Keratinocyte (primary cell): ENCODE measurements around the gene NECTIN1. TPM values are rescaled to one million over a fixed set of nuclear protein-coding genes. Genes with fewer than 3 reads are reported as not detected.

Source experiments
- DNase-seq: peaks from one replicate; pipeline ENCODE4 v3.0.0-alpha.2; 2011; ENCODE audit warnings: low read depth, missing footprints, low spot score
- FAIRE-seq: peaks from 2 replicates; lab custom pipeline; 2011; peaks lifted over from hg19 to GRCh38; lab: Jason Lieb, UNC
- H2AFZ ChIP-seq: 2 replicates; pipeline ENCODE4 v1.6.0; 2012; ENCODE audit warnings: low read length, control low read depth, inconsistent platforms; ENCODE audit not compliant: control insufficient read depth
- H3K27ac ChIP-seq: 2 replicates; pipeline ENCODE4 v1.5.1; 2011; ENCODE audit warnings: low read length; ENCODE audit not compliant: control insufficient read depth, insufficient read depth
- H3K27me3 ChIP-seq: 3 replicates; pipeline ENCODE4 v1.6.0; 2011; ENCODE audit warnings: low read length; ENCODE audit not compliant: control insufficient read depth, insufficient read depth; ENCODE audit errors: extremely low read depth
- H3K36me3 ChIP-seq, 2 experiments: 2 replicates in 1 of 2; 3 replicates in 1 of 2; pipeline ENCODE4 v1.5.1; 2011; ENCODE audit warnings: low read length in 2 of 2, mild to moderate bottlenecking in 1 of 2; ENCODE audit not compliant: control insufficient read depth in 2 of 2, insufficient read depth in 2 of 2; ENCODE audit errors: extremely low read depth in 1 of 2
- H3K4me1 ChIP-seq: 3 replicates; pipeline ENCODE4 v1.5.1; 2011; ENCODE audit warnings: low read length; ENCODE audit not compliant: control insufficient read depth, insufficient read depth; ENCODE audit errors: extremely low read depth
- H3K4me2 ChIP-seq: 3 replicates; pipeline ENCODE4 v1.6.0; 2011; ENCODE audit warnings: low read depth, low read length; ENCODE audit not compliant: control insufficient read depth, insufficient read depth; ENCODE audit errors: extremely low read depth
- H3K4me3 ChIP-seq, 3 experiments: fragments of 200-600 bp in 1 of 3; sonication (generic) in 1 of 3; 2 replicates in 2 of 3; 3 replicates in 1 of 3; pipeline ENCODE4 v1.5.1; 2011 to 2016; ENCODE audit warnings: low read length in 3 of 3, mild to moderate bottlenecking in 3 of 3, control low read depth in 2 of 3, inconsistent platforms in 1 of 3, low read depth in 1 of 3, mixed read lengths in 1 of 3, mixed run types in 1 of 3, moderate library complexity in 1 of 3; ENCODE audit not compliant: control insufficient read depth in 2 of 3, insufficient read depth in 2 of 3; ENCODE audit errors: extremely low read depth in 1 of 3
- H3K79me2 ChIP-seq: 2 replicates; pipeline ENCODE4 v1.6.0; 2012; ENCODE audit warnings: low read length; ENCODE audit not compliant: control insufficient read depth, insufficient read depth
- H3K9ac ChIP-seq: 3 replicates; pipeline ENCODE4 v1.6.0; 2011; ENCODE audit warnings: low read length; ENCODE audit not compliant: control insufficient read depth, insufficient read depth; ENCODE audit errors: extremely low read depth
- H3K9me1 ChIP-seq: 3 replicates; pipeline ENCODE4 v1.6.0; 2011; ENCODE audit warnings: low read length; ENCODE audit not compliant: control insufficient read depth, insufficient read depth; ENCODE audit errors: extremely low read depth
- H3K9me3 ChIP-seq: 2 replicates; pipeline ENCODE4 v1.5.1; 2012; ENCODE audit warnings: low read depth, low read length; ENCODE audit not compliant: control insufficient read depth
- H4K20me1 ChIP-seq: 3 replicates; pipeline ENCODE4 v1.6.0; 2011; ENCODE audit warnings: low read length; ENCODE audit not compliant: control insufficient read depth, insufficient read depth; ENCODE audit errors: extremely low read depth
- EZH2 ChIP-seq: IDR thresholded peaks from one replicate; pipeline ENCODE4 v1.6.1; 2012; ENCODE audit warnings: inconsistent platforms, mild to moderate bottlenecking, low read length, moderate library complexity
- dilution Hi-C: fragments of 300-500 bp; cut with MboI; formaldehyde crosslinking; loops from one replicate; pipeline ENCODE4 v1.7.0; 2020; ENCODE audit warnings: low sequenced_read_pairs; ENCODE audit not compliant: extremely low pct_ligation_motif_present
- polyA plus RNA-seq, 5 experiments: library from polyadenylated mRNA; depleted of rRNA in 3 of 5; stranded (reverse) in 3 of 5; stranded (forward) in 1 of 5; unstranded in 1 of 5; fragments of >200 nt; gene quantifications; 1 replicate in 1 of 5; 2 replicates in 3 of 5; 3 replicates in 1 of 5; pipeline versions ENCODE4 v1.2.1 to v1.2.3, GENCODE V29; 2011 to 2012; ENCODE audit warnings: missing spikeins in 2 of 5, low read depth in 1 of 5, low replicate concordance in 1 of 5
- TF ChIP-seq, protein P1 (sequence below), 3 experiments: IDR thresholded peaks in 1 of 3; conservative IDR thresholded peaks in 1 of 3; optimal IDR thresholded peaks in 1 of 3; 2 replicates in 2 of 3; 3 replicates in 1 of 3; pipeline versions ENCODE3 to v1.5.1; 2011; ENCODE audit warnings: low read length in 3 of 3, mild to moderate bottlenecking in 3 of 3, moderate library complexity in 2 of 3, control low read depth in 1 of 3, inconsistent platforms in 1 of 3; ENCODE audit not compliant: insufficient read depth in 2 of 3; ENCODE audit errors: extremely low read depth in 1 of 3

Gene NECTIN1
- polyA plus RNA-seq, 1 donor (not counting 4 experiments of a cell fraction or from before 2014, with no cell fraction given), result 37.5 TPM

GRCh38 chr11:119745776-119746535 lies 17.0 kb upstream of the NECTIN1 start:
- Histone ChIP-seq H3K9me3 (no peaks in the 10 kb centered on the region), H3K27me3 (peaks cover 40% of the 10 kb centered on the region), H3K4me1 (no peaks in the 10 kb centered on the region), H2AFZ (no peak overlapping the region), H3K27ac (no peak overlapping the region), H3K4me3 (no peak overlapping the region), H3K36me3 (no peaks in the 10 kb centered on the region), H3K9me1 (no peaks in the 10 kb centered on the region), H3K4me2 (no peak overlapping the region), H3K9ac (no peak overlapping the region), H3K79me2 (no peaks in the 10 kb centered on the region), H4K20me1 (no peaks in the 10 kb centered on the region)
- DNase-seq (no peak), FAIRE-seq (no peak)
- TF ChIP-seq, protein P1, sequence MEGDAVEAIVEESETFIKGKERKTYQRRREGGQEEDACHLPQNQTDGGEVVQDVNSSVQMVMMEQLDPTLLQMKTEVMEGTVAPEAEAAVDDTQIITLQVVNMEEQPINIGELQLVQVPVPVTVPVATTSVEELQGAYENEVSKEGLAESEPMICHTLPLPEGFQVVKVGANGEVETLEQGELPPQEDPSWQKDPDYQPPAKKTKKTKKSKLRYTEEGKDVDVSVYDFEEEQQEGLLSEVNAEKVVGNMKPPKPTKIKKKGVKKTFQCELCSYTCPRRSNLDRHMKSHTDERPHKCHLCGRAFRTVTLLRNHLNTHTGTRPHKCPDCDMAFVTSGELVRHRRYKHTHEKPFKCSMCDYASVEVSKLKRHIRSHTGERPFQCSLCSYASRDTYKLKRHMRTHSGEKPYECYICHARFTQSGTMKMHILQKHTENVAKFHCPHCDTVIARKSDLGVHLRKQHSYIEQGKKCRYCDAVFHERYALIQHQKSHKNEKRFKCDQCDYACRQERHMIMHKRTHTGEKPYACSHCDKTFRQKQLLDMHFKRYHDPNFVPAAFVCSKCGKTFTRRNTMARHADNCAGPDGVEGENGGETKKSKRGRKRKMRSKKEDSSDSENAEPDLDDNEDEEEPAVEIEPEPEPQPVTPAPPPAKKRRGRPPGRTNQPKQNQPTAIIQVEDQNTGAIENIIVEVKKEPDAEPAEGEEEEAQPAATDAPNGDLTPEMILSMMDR (optimal IDR thresholded peaks at IDR 0.05 in 1 of 3, IDR thresholded peaks at IDR 0.05 in 1 of 3, conservative IDR thresholded peaks at IDR 0.05 in 1 of 3; ENCODE audit: extremely low read depth in 1 of 3, insufficient read depth in 2 of 3, low read length in 3 of 3), result no peak
- no peak for TF ChIP-seq EZH2
- dilution Hi-C loops, result no loop called here

DNA sequence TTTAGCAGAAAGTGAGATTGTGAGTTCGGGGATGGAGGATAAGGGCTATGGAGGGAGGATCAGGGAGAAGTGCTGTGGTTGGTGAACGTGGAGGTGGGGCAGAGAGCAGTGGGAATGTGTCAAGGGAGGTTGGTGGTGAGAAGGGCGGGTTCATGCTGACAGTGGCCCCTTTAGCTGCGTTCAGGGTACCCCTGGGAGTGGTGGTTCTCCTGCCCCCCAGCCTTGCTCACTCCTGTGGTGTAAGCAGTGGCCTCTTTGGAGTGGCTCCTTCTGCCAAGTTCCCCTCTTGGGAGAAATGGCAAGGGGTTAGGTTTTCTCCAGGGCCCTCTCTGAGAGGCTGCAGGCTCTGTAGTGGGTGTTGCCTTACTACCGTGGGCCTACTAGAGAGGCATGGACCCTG lies 16.1 kb upstream of the NECTIN1 start:
- DNase-seq, result no peak
- dilution Hi-C loops, result no loop called here
- no peaks in the 10 kb centered on the region for H3K79me2 ChIP-seq
- H3K9me3 ChIP-seq, result no peaks in the 10 kb centered on the region
- no peaks in the 10 kb centered on the region for H3K4me1 ChIP-seq
- peaks cover 43% of the 10 kb centered on the region for H3K27me3 ChIP-seq
- no peak overlapping the region for H3K27ac ChIP-seq
- H3K9ac ChIP-seq, result no peak overlapping the region
- H3K36me3 ChIP-seq, result no peaks in the 10 kb centered on the region
- no peak overlapping the region for H2AFZ ChIP-seq
- no peak for TF ChIP-seq EZH2
- TF ChIP-seq, protein P1 (optimal IDR thresholded peaks at IDR 0.05 in 1 of 3, IDR thresholded peaks at IDR 0.05 in 1 of 3, conservative IDR thresholded peaks at IDR 0.05 in 1 of 3; ENCODE audit: extremely low read depth in 1 of 3, insufficient read depth in 2 of 3, low read length in 3 of 3), result no peak
- FAIRE-seq, result no peak
- H3K4me2 ChIP-seq, result no peak overlapping the region
- no peaks in the 10 kb centered on the region for H4K20me1 ChIP-seq
- H3K4me3 ChIP-seq, result no peak overlapping the region
- H3K9me1 ChIP-seq, result no peaks in the 10 kb centered on the region
